H1 (cell line): Measurements from ENCODE around the gene EGFR. TPM values are rescaled to one million over a fixed set of nuclear protein-coding genes. Genes with fewer than 3 reads are reported as not detected.

Experiments
- CTCF ChIA-PET: fragments of 300-600 bp; sonication (Branson Sonifier 250); formaldehyde crosslinking; loops from one replicate; lab custom pipeline; 2021; ENCODE audit not compliant: partially characterized antibody; lab: Charles Lee
- POLR2A ChIA-PET: fragments of 300-600 bp; sonication (Branson Sonifier 250); formaldehyde crosslinking; loops from one replicate; lab custom pipeline; 2021; ENCODE audit warnings: inconsistent platforms; ENCODE audit not compliant: partially characterized antibody; lab: Charles Lee
- DNase-seq, 2 experiments: peaks; one replicate each; pipeline versions ENCODE4 v3.0.0 to v3.0.0-alpha.2; 2010 to 2022; ENCODE audit warnings: low spot score in 2 of 2, low read depth in 1 of 2, mixed read lengths in 1 of 2
- FAIRE-seq: peaks from 2 replicates; lab custom pipeline; 2011; peaks lifted over from hg19 to GRCh38; lab: Jason Lieb, UNC
- H2AFZ ChIP-seq: 2 replicates; pipeline ENCODE4 v1.8.1; 2012; ENCODE audit warnings: low read length, inconsistent platforms
- H2AK5ac ChIP-seq: 2 replicates; pipeline ENCODE4 v1.6.1; 2013; ENCODE audit warnings: low read depth, low read length
- H2BK120ac ChIP-seq: replicated peaks from 2 replicates; pipeline ENCODE3; 2013; ENCODE audit warnings: low read depth, low read length, inconsistent platforms
- H2BK12ac ChIP-seq: 2 replicates; pipeline ENCODE4 v1.6.1; 2013; ENCODE audit warnings: low read depth, low read length
- H2BK15ac ChIP-seq: 2 replicates; pipeline ENCODE4 v1.6.1; 2013; ENCODE audit warnings: low read length
- H2BK20ac ChIP-seq: 2 replicates; pipeline ENCODE4 v1.6.1; 2013; ENCODE audit warnings: low read length
- H2BK5ac ChIP-seq: 2 replicates; pipeline ENCODE4 v1.6.1; 2013; ENCODE audit warnings: low read depth, low read length
- H3K14ac ChIP-seq: 2 replicates; pipeline ENCODE4 v1.6.1; 2013; ENCODE audit warnings: inconsistent platforms; ENCODE audit not compliant: insufficient read length
- H3K18ac ChIP-seq: 2 replicates; pipeline ENCODE4 v1.6.1; 2013; ENCODE audit warnings: low read length; ENCODE audit errors: extremely low read depth
- H3K23ac ChIP-seq: 2 replicates; pipeline ENCODE4 v1.6.1; 2013; ENCODE audit warnings: inconsistent platforms; ENCODE audit not compliant: insufficient read length
- H3K23me2 ChIP-seq: 2 replicates; pipeline ENCODE4 v1.6.1; 2013; ENCODE audit warnings: low read depth, low read length
- H3K27ac ChIP-seq: 2 replicates; pipeline ENCODE4 v1.6.1; 2011; ENCODE audit warnings: low read depth, low read length, inconsistent platforms
- H3K27me3 ChIP-seq, 4 experiments: replicated peaks in 1 of 4; 1 replicate in 1 of 4; 2 replicates in 3 of 4; pipeline versions ENCODE4 v1.6.1 to v1.8.1; 2011 to 2013; ENCODE audit warnings: low read length in 3 of 4, mild to moderate bottlenecking in 3 of 4, inconsistent platforms in 2 of 4, mixed read lengths in 2 of 4, moderate library complexity in 1 of 4; ENCODE audit not compliant: control insufficient read depth in 3 of 4, insufficient read depth in 3 of 4; ENCODE audit errors: extremely low read depth in 1 of 4
- H3K36me3 ChIP-seq, 4 experiments: 2 replicates each; pipeline versions ENCODE4 v1.6.1 to v1.8.1; 2011 to 2013; ENCODE audit warnings: mild to moderate bottlenecking in 4 of 4, low read length in 3 of 4, moderate library complexity in 2 of 4, control low read depth in 1 of 4, inconsistent platforms in 1 of 4; ENCODE audit not compliant: insufficient read depth in 4 of 4, control insufficient read depth in 2 of 4
- H3K4ac ChIP-seq: replicated peaks from 2 replicates; pipeline ENCODE3; 2013; ENCODE audit warnings: low read length, low read depth, mixed read lengths, inconsistent platforms; ENCODE audit not compliant: insufficient read length
- H3K4me1 ChIP-seq, 4 experiments: replicated peaks in 1 of 4; 1 replicate in 1 of 4; 2 replicates in 3 of 4; pipeline versions ENCODE4 v1.6.1 to v1.8.1; 2011 to 2013; ENCODE audit warnings: low read length in 3 of 4, inconsistent platforms in 2 of 4, mixed read lengths in 1 of 4; ENCODE audit not compliant: insufficient read depth in 4 of 4, control insufficient read depth in 3 of 4
- H3K4me2 ChIP-seq, 2 experiments: 2 replicates each; pipeline versions ENCODE4 v1.6.1 to v1.8.1; 2011 to 2013; ENCODE audit warnings: low read depth in 2 of 2, low read length in 2 of 2, control low read depth in 1 of 2, inconsistent platforms in 1 of 2, mild to moderate bottlenecking in 1 of 2; ENCODE audit not compliant: insufficient read depth in 1 of 2
- H3K4me3 ChIP-seq, 4 experiments: fragments of 200-600, 300-600 bp in 1 of 4; sonication (generic), shearing (Covaris generic), sonication (Bioruptor Twin) in 1 of 4; 2 replicates each; pipeline versions ENCODE4 v1.5.1 to v1.8.1; 2011 to 2016; ENCODE audit warnings: low read length in 4 of 4, low read depth in 3 of 4, control low read depth in 2 of 4, inconsistent platforms in 2 of 4, mild to moderate bottlenecking in 2 of 4, mixed read lengths in 1 of 4, moderate library complexity in 1 of 4; ENCODE audit not compliant: insufficient read depth in 2 of 4; ENCODE audit errors: extremely low read depth in 1 of 4
- H3K56ac ChIP-seq: replicated peaks from 2 replicates; pipeline ENCODE3; 2013; ENCODE audit warnings: low read depth, mild to moderate bottlenecking, mixed read lengths, low read length, inconsistent platforms; ENCODE audit not compliant: insufficient read length
- H3K79me1 ChIP-seq: 2 replicates; pipeline ENCODE4 v1.6.1; 2013; ENCODE audit warnings: low read depth, low read length, control low read depth
- H3K79me2 ChIP-seq, 2 experiments: 2 replicates each; pipeline versions ENCODE4 v1.6.1 to v1.8.1; 2012 to 2013; ENCODE audit warnings: low read length in 2 of 2, mild to moderate bottlenecking in 2 of 2, inconsistent platforms in 1 of 2; ENCODE audit not compliant: insufficient read depth in 2 of 2, control insufficient read depth in 1 of 2
- H3K9ac ChIP-seq, 4 experiments: replicated peaks in 1 of 4; 1 replicate in 1 of 4; 2 replicates in 3 of 4; pipeline versions ENCODE4 v1.6.1 to v1.8.1; 2011 to 2013; ENCODE audit warnings: low read depth in 3 of 4, low read length in 3 of 4, control low read depth in 2 of 4, mild to moderate bottlenecking in 2 of 4, moderate library complexity in 2 of 4, inconsistent platforms in 1 of 4; ENCODE audit errors: extremely low read depth in 1 of 4
- H3K9me3 ChIP-seq, 2 experiments: 2 replicates each; pipeline versions ENCODE4 v1.6.1 to v1.8.1; 2012 to 2013; ENCODE audit warnings: mild to moderate bottlenecking in 2 of 2, moderate library complexity in 2 of 2, control low read depth in 1 of 2, inconsistent platforms in 1 of 2, low read depth in 1 of 2, low read length in 1 of 2, mixed read lengths in 1 of 2; ENCODE audit not compliant: insufficient read depth in 2 of 2
- H4K20me1 ChIP-seq, 2 experiments: replicated peaks in 1 of 2; 2 replicates each; pipeline versions ENCODE3 to v1.8.1; 2011 to 2013; ENCODE audit warnings: inconsistent platforms in 2 of 2, low read length in 2 of 2, mild to moderate bottlenecking in 1 of 2; ENCODE audit not compliant: insufficient read depth in 2 of 2, control insufficient read depth in 1 of 2
- H4K5ac ChIP-seq: 2 replicates; pipeline ENCODE4 v1.6.1; 2013; ENCODE audit warnings: low read length, low read depth, mixed read lengths, inconsistent platforms; ENCODE audit not compliant: insufficient read length
- H4K8ac ChIP-seq: 2 replicates; pipeline ENCODE4 v1.8.0; 2013; ENCODE audit warnings: mild to moderate bottlenecking, moderate library complexity, low read length, inconsistent platforms; ENCODE audit not compliant: insufficient read depth; ENCODE audit errors: extremely low read depth
- H4K91ac ChIP-seq: replicated peaks from 2 replicates; pipeline ENCODE3; 2013; ENCODE audit warnings: low read length, mixed read lengths, inconsistent platforms; ENCODE audit not compliant: insufficient read length
- CEBPB ChIP-seq: IDR thresholded peaks from 2 replicates; pipeline ENCODE4 v1.6.1; 2012; ENCODE audit warnings: low read depth, low read length
- KDM4A ChIP-seq: IDR thresholded peaks from one replicate; pipeline ENCODE4 v1.7.1; 2012; ENCODE audit warnings: low read depth, mild to moderate bottlenecking, moderate library complexity, low read length, inconsistent platforms; ENCODE audit not compliant: severe bottlenecking
- POLR2AphosphoS5 ChIP-seq: IDR thresholded peaks from 2 replicates; pipeline ENCODE4 v1.6.1; 2011; ENCODE audit warnings: low read depth, low read length
- WGBS, 2 experiments: shearing (Covaris generic) in 1 of 2; methylation state at CpG; one replicate each; pipeline versions ENCODE4 v1.1.6 to v1.1.7; 2013 to 2015; ENCODE audit warnings: low lambda C conversion rate in 2 of 2, mixed read lengths in 2 of 2, inconsistent platforms in 1 of 2, low coverage in 1 of 2, missing lambda C conversion rate in 1 of 2; ENCODE audit not compliant: insufficient replicate concordance in 2 of 2, insufficient coverage in 1 of 2, insufficient read length in 1 of 2; ENCODE audit errors: extremely low coverage in 1 of 2, missing lambda C conversion rate in 1 of 2; 5-methylcytosine and 5-hydroxymethylcytosine counted together
- polyA plus RNA-seq, 7 experiments: library from polyadenylated mRNA; depleted of rRNA in 3 of 7; stranded (reverse) in 5 of 7; unstranded in 2 of 7; fragments of >200 nt in 5 of 7; fragments of 200-250 nt in 2 of 7; gene quantifications; 1 replicate in 5 of 7; 2 replicates in 1 of 7; 4 replicates in 1 of 7; pipeline versions ENCODE4 v1.2.1 to v1.2.3, GENCODE V29; 2011 to 2013; ENCODE audit warnings: missing spikeins in 2 of 7, mixed read lengths in 2 of 7
- total RNA-seq: library from RNA; stranded (reverse); fragmentation: NEBNext Ultra II Directional; extraction: Animal tissue kit (Norgen Biotek cat#: 25700); gene quantifications from 2 replicates; pipeline ENCODE4 v1.2.1, GENCODE V29; 2021

EGFR gene
- total and polyA plus RNA-seq, 2 of the 8 experiments (the other 6 are each of a cell fraction or from before 2014, with no cell fraction given) = 1.9 to 5.8 TPM

DNA sequence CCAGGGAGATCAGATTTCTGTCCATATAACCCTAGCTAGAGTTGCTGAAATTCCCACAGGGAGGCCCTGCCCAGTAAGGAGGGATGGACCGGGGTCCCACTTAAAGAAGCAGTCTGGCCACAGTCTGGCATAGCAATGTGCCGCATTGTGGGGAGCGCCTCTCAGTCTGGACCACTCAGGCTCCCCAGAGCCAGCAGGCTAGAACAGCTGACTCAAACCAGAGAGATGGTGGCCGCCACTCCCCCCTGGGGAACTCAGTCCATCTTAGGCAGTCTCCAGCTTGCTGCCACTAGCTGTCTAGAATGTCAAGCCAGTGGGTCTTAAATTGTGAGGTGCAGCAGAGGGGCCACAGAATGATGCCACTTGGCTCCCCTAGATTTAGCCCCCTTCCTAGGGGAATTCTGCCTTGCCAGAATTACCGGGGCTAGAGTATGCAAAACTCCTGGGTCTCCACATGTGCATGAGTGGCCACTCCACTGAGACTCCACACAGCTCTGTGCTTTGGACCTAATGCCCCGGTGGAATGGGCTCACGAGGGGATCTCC, 213.0 kb downstream of the EGFR start:
- H3K4me1 ChIP-seq = 0 out of 7 replicates have a peak, but pooled peaks cover 0 to under 1% (median 0%) of the 10 kb centered on the region in 4 experiments
- no peak overlapping the region for H3K9ac ChIP-seq
- CTCF ChIA-PET = interaction anchor here (1.3 to 1.6 kb wide), 3 partner anchors 13 to 63 kb away, joined by 3 to 5 read pairs (median 3); no protein-coding TSS in a partner anchor
- no peak overlapping the region for H2AFZ ChIP-seq
- no peak overlapping the region for H2BK5ac ChIP-seq
- H3K4me3 ChIP-seq = no peak overlapping the region
- no peaks in the 10 kb centered on the region for H3K79me1 ChIP-seq
- peaks cover 0 to 2% (median 0%) of the 10 kb centered on the region in 4 experiments; a peak in 1 of 7 replicates for H3K27me3 ChIP-seq
- H3K23ac ChIP-seq = no peak overlapping the region
- no peaks in the 10 kb centered on the region for H3K79me2 ChIP-seq
- H3K18ac ChIP-seq = no peak overlapping the region
- DNase-seq (no peak), FAIRE-seq (no peak)
- H2BK20ac ChIP-seq = no peak overlapping the region
- no peak overlapping the region for H3K27ac ChIP-seq
- no peaks in the 10 kb centered on the region for H3K9me3 ChIP-seq
- H3K23me2 ChIP-seq = no peaks in the 10 kb centered on the region
- H4K91ac ChIP-seq = no peak overlapping the region
- no peak overlapping the region for H3K4ac ChIP-seq
- 91% methylated on average over 7 of the region's 7 CpGs; no CpG with 5 or more reads in 1 of the 2 experiments for WGBS, 2 experiments
- no peak overlapping the region for H3K56ac ChIP-seq
- H4K5ac ChIP-seq = no peak overlapping the region
- H4K20me1 ChIP-seq = no peaks in the 10 kb centered on the region
- H3K4me2 ChIP-seq = no peak overlapping the region
- no peak overlapping the region for H2BK15ac ChIP-seq
- H2AK5ac ChIP-seq = no peak overlapping the region
- H2BK12ac ChIP-seq = no peak overlapping the region
- H3K14ac ChIP-seq = no peak overlapping the region
- no peak overlapping the region for H2BK120ac ChIP-seq
- POLR2A ChIA-PET = no interaction called here
- H3K36me3 ChIP-seq = no peaks in the 10 kb centered on the region
- TF ChIP-seq CEBPB = no peak
- no peak for TF ChIP-seq KDM4A
- TF ChIP-seq POLR2AphosphoS5 = no peak
- TF ChIP-seq, all 59 proteins: peak for 0
- H4K8ac ChIP-seq = no peak overlapping the region
